GM23338 (cell line): ENCODE measurements around the gene ZNF775.

Experiments
- CREB1 ChIP-seq: fragments of 250-450 bp; sonication (Bioruptor Pico); IDR thresholded peaks from 2 replicates; pipeline ENCODE4 v1.5.0; 2020; ENCODE audit warnings: low read depth, mild to moderate bottlenecking, moderate library complexity
- EZH2 ChIP-seq: fragments of 200-600 bp; sonication (generic); IDR thresholded peaks from one replicate; pipeline ENCODE4 v1.8.0; 2017; ENCODE audit warnings: antibody characterized with exemption, mild to moderate bottlenecking, low read depth; ENCODE audit not compliant: unreplicated experiment
- EZH2phosphoT487 ChIP-seq: fragments of 200-600 bp; sonication (generic); IDR thresholded peaks from one replicate; pipeline ENCODE4 v1.8.1; 2018; ENCODE audit warnings: antibody characterized with exemption; ENCODE audit not compliant: unreplicated experiment
- JUNB ChIP-seq: IDR thresholded peaks from one replicate; pipeline ENCODE4 v1.6.1; 2016; ENCODE audit warnings: antibody characterized with exemption; ENCODE audit not compliant: unreplicated experiment
- NANOG ChIP-seq: IDR thresholded peaks from 2 replicates; pipeline ENCODE4 v1.6.1; 2016; ENCODE audit warnings: antibody characterized with exemption, borderline replicate concordance
- POLR2AphosphoS5 ChIP-seq: IDR thresholded peaks from 2 replicates; pipeline ENCODE4 v1.6.1; 2016; ENCODE audit warnings: antibody characterized with exemption, low read depth
- STAT1 ChIP-seq: IDR thresholded peaks from one replicate; pipeline ENCODE4 v1.6.1; 2016; ENCODE audit warnings: antibody characterized with exemption; ENCODE audit not compliant: unreplicated experiment
- ZNF114 ChIP-seq: fragments of 250-450 bp; sonication (Bioruptor Pico); IDR thresholded peaks from 2 replicates; pipeline ENCODE4 v1.5.0; 2020; ENCODE audit warnings: mild to moderate bottlenecking, moderate library complexity
- ZNF331 ChIP-seq: fragments of 250-450 bp; sonication (Bioruptor Pico); IDR thresholded peaks from 2 replicates; pipeline ENCODE4 v1.5.0; 2020; ENCODE audit warnings: low read depth, mild to moderate bottlenecking, moderate library complexity
- TF ChIP-seq, protein P1 (sequence below), 2 experiments: fragments of 200-600 bp in 1 of 2; sonication (generic) in 1 of 2; conservative IDR thresholded peaks; 2 replicates each; pipeline versions ENCODE4 v1.5.1 to v1.6.1; 2016 to 2017; ENCODE audit warnings: antibody characterized with exemption in 2 of 2, low read depth in 2 of 2, mild to moderate bottlenecking in 2 of 2, moderate library complexity in 1 of 2
- TF ChIP-seq, protein P2 (sequence below): IDR thresholded peaks from one replicate; pipeline ENCODE4 v1.6.1; 2018; ENCODE audit warnings: antibody characterized with exemption; ENCODE audit not compliant: unreplicated experiment
- TF ChIP-seq, protein P3 (sequence below): IDR thresholded peaks from 2 replicates; pipeline ENCODE4 v1.6.1; 2016; ENCODE audit warnings: antibody characterized with exemption

DNA sequence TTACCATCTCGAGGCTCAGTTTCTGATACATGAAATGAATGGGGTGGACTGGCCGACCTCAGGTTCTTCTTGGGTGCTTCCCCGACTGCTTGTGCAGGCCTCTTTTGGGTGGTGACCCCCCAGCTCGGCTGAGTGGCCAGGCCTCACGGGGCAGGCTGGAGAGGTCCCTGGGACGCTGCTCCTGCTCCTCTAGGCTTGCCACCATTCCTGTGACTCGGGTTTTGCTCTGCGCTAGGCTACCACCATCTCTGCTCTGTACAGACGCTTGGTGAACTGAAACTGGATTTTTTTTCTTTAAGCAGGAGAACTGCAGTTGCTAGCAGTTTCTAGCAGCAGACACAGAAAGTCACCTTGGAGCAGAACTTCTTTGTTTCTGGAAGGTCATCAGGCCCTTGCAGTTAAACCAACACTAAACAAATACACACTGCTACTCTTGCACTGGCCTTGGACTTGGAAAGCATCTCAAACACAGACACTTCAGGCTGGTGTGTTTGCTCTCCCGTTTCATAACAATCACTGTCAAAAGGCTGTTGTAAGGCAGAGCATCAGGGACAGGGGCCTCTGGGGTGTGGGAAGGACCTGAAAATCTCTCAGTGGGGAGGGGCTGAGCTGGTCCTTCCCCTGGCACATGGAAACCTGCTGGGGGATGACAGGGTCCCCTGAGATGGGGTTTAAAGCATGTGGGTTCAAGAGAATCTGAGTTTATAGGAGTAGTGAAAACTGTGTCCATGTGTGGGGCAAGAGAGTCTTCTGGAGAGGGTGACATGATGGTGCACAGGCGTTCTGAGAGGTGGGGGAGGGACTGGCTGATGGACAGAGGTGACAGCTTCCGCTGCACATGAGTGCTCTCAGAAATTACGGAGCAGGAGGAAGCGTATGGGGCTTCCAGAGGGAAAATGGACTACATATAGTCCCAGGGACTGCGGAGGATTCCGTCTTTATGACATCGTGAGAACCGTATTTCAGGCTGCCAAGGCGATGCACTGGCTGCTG is 36.3 kb downstream of the ZNF775 start:
- TF ChIP-seq, protein P1, sequence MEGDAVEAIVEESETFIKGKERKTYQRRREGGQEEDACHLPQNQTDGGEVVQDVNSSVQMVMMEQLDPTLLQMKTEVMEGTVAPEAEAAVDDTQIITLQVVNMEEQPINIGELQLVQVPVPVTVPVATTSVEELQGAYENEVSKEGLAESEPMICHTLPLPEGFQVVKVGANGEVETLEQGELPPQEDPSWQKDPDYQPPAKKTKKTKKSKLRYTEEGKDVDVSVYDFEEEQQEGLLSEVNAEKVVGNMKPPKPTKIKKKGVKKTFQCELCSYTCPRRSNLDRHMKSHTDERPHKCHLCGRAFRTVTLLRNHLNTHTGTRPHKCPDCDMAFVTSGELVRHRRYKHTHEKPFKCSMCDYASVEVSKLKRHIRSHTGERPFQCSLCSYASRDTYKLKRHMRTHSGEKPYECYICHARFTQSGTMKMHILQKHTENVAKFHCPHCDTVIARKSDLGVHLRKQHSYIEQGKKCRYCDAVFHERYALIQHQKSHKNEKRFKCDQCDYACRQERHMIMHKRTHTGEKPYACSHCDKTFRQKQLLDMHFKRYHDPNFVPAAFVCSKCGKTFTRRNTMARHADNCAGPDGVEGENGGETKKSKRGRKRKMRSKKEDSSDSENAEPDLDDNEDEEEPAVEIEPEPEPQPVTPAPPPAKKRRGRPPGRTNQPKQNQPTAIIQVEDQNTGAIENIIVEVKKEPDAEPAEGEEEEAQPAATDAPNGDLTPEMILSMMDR (conservative IDR thresholded peaks at IDR 0.05; ENCODE audit: low read depth in 2 of 2): no peak
- TF ChIP-seq EZH2 (no peak), CREB1 (no peak), EZH2phosphoT487 (no peak), POLR2AphosphoS5 (no peak), JUNB (no peak), ZNF114 (CRISPR knock-in tag) (no peak), NANOG (no peak), STAT1 (no peak), ZNF331 (CRISPR knock-in tag) (no peak)
- TF ChIP-seq, protein P2, sequence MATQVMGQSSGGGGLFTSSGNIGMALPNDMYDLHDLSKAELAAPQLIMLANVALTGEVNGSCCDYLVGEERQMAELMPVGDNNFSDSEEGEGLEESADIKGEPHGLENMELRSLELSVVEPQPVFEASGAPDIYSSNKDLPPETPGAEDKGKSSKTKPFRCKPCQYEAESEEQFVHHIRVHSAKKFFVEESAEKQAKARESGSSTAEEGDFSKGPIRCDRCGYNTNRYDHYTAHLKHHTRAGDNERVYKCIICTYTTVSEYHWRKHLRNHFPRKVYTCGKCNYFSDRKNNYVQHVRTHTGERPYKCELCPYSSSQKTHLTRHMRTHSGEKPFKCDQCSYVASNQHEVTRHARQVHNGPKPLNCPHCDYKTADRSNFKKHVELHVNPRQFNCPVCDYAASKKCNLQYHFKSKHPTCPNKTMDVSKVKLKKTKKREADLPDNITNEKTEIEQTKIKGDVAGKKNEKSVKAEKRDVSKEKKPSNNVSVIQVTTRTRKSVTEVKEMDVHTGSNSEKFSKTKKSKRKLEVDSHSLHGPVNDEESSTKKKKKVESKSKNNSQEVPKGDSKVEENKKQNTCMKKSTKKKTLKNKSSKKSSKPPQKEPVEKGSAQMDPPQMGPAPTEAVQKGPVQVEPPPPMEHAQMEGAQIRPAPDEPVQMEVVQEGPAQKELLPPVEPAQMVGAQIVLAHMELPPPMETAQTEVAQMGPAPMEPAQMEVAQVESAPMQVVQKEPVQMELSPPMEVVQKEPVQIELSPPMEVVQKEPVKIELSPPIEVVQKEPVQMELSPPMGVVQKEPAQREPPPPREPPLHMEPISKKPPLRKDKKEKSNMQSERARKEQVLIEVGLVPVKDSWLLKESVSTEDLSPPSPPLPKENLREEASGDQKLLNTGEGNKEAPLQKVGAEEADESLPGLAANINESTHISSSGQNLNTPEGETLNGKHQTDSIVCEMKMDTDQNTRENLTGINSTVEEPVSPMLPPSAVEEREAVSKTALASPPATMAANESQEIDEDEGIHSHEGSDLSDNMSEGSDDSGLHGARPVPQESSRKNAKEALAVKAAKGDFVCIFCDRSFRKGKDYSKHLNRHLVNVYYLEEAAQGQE: no peak
- TF ChIP-seq, protein P3, sequence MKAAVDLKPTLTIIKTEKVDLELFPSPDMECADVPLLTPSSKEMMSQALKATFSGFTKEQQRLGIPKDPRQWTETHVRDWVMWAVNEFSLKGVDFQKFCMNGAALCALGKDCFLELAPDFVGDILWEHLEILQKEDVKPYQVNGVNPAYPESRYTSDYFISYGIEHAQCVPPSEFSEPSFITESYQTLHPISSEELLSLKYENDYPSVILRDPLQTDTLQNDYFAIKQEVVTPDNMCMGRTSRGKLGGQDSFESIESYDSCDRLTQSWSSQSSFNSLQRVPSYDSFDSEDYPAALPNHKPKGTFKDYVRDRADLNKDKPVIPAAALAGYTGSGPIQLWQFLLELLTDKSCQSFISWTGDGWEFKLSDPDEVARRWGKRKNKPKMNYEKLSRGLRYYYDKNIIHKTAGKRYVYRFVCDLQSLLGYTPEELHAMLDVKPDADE: no peak
